HepG2 (cell line): Measurements from ENCODE around the gene FIS1. TPM values are rescaled to one million over a fixed set of nuclear protein-coding genes. Genes with fewer than 3 reads are reported as not detected.
A peak's percentile ranks its signal among the peaks of the same experiment; 100 is the strongest.
"Not testable (repeated sequence)": the region's sequence is repeated elsewhere in the genome, so short reads cannot be mapped to it uniquely, and the experiment has no call there.

Source experiments
- ATAC-seq: fragments of 200-7000 bp; cut with Tn5 transposase; 3 replicates; pipeline ENCODE4 v1.9.1; 2020; ENCODE audit warnings: mild to moderate bottlenecking, moderate library complexity
- BruUV-seq: library from RNA; stranded (reverse); fragments of 400-500 nt; replicated peaks from 2 replicates; lab custom pipeline; 2021; lab: Mats Ljungman, UMichigan
- CTCF ChIA-PET: fragments of 300-600 bp; formaldehyde crosslinking; extraction: SDS; loops from one replicate; lab custom pipeline; 2021; ENCODE audit warnings: low total read pairs, inconsistent platforms, low intra/inter-chr PET ratio; lab: Yijun Ruan, JAX
- POLR2A ChIA-PET: fragments of 350-600 bp; sonication (Branson Sonifier 250); formaldehyde crosslinking; loops from one replicate; lab custom pipeline; 2020; ENCODE audit warnings: antibody characterized with exemption, inconsistent platforms; lab: Yijun Ruan, JAX
- DNase-seq: peaks from one replicate; pipeline ENCODE4 v3.0.0-alpha.2; 2015; ENCODE audit warnings: low spot score
- FAIRE-seq: peaks from 3 replicates; lab custom pipeline; 2011; peaks lifted over from hg19 to GRCh38; lab: Jason Lieb, UNC
- H2AFZ ChIP-seq: one replicate; pipeline ENCODE4 v1.6.1; 2011; ENCODE audit warnings: low read length, inconsistent platforms
- H3K27ac ChIP-seq: fragments of 300-600 bp; 3 replicates; pipeline ENCODE4 v1.8.0; 2011; ENCODE audit warnings: mixed run types, mild to moderate bottlenecking, mixed read lengths, low read length, inconsistent platforms; ENCODE audit not compliant: insufficient read depth; ENCODE audit errors: extremely low read length
- H3K27me3 ChIP-seq, 2 experiments: fragments of 200-600 bp in 1 of 2; 2 replicates in 1 of 2; 3 replicates in 1 of 2; pipeline versions ENCODE4 v1.6.0 to v1.8.0; 2011; ENCODE audit warnings: low read length in 2 of 2, mild to moderate bottlenecking in 2 of 2, moderate library complexity in 2 of 2, inconsistent platforms in 1 of 2; ENCODE audit not compliant: insufficient read depth in 2 of 2, control insufficient read depth in 1 of 2
- H3K36me3 ChIP-seq, 2 experiments: fragments of 200-600 bp in 1 of 2; replicated peaks in 1 of 2; 2 replicates in 1 of 2; 3 replicates in 1 of 2; pipeline versions ENCODE4 v1.5.1 to v1.8.0; 2011; ENCODE audit warnings: low read length in 2 of 2, inconsistent platforms in 1 of 2; ENCODE audit not compliant: insufficient read depth in 2 of 2, control insufficient read depth in 1 of 2
- H3K4me1 ChIP-seq: 2 replicates; pipeline ENCODE4 v1.5.1; 2012; ENCODE audit warnings: low read length, inconsistent platforms; ENCODE audit not compliant: insufficient read depth
- H3K4me2 ChIP-seq: 2 replicates; pipeline ENCODE4 v1.6.0; 2011; ENCODE audit warnings: low read depth, low read length, inconsistent platforms
- H3K4me3 ChIP-seq, 3 experiments: fragments of 200-600 bp in 1 of 3; sonication (generic), shearing (Covaris generic) in 1 of 3; replicated peaks in 1 of 3; 2 replicates each; pipeline ENCODE4 v1.5.1; 2011 to 2016; ENCODE audit warnings: low read length in 3 of 3, inconsistent platforms in 2 of 3, low read depth in 2 of 3, mild to moderate bottlenecking in 2 of 3, control low read depth in 1 of 3, mixed read lengths in 1 of 3; ENCODE audit not compliant: insufficient read depth in 1 of 3
- H3K79me2 ChIP-seq: one replicate; pipeline ENCODE4 v1.6.1; 2011; ENCODE audit warnings: low read length, inconsistent platforms; ENCODE audit not compliant: insufficient read depth
- H3K9ac ChIP-seq: 2 replicates; pipeline ENCODE4 v1.6.0; 2011; ENCODE audit warnings: mild to moderate bottlenecking, low read depth, low read length, inconsistent platforms; ENCODE audit not compliant: insufficient read depth
- H3K9me3 ChIP-seq: 2 replicates; pipeline ENCODE4 v1.5.1; 2012; ENCODE audit warnings: mild to moderate bottlenecking, low read length
- H4K20me1 ChIP-seq: 2 replicates; pipeline ENCODE4 v1.6.0; 2011; ENCODE audit warnings: inconsistent platforms, mild to moderate bottlenecking, low read length, moderate library complexity; ENCODE audit not compliant: insufficient read depth
- FOXA1 ChIP-seq, 2 experiments: fragments of 450-650 bp in 1 of 2; sonication (generic) in 1 of 2; formaldehyde crosslinking in 1 of 2; IDR thresholded peaks; 2 replicates each; pipeline versions ENCODE4 v1.4.0 to v1.6.1; 2016 to 2020; ENCODE audit warnings: missing genetic modification reagents in 1 of 2
- FOXO1 ChIP-seq: sonication (generic); formaldehyde crosslinking; IDR thresholded peaks from 2 replicates; pipeline ENCODE4 v1.4.0; 2020; ENCODE audit warnings: missing genetic modification reagents
- PATZ1 ChIP-seq: sonication (generic); formaldehyde crosslinking; IDR thresholded peaks from 2 replicates; pipeline ENCODE4 v1.4.0; 2020; ENCODE audit warnings: missing genetic modification reagents
- ZNF770 ChIP-seq: sonication (generic); formaldehyde crosslinking; IDR thresholded peaks from 2 replicates; pipeline ENCODE4 v1.5.0; 2020; ENCODE audit warnings: mild to moderate bottlenecking, missing genetic modification reagents
- WGBS: methylation state at CpG from one replicate; pipeline ENCODE4 v1.1.6; 2017; ENCODE audit warnings: low lambda C conversion rate; 5-methylcytosine and 5-hydroxymethylcytosine counted together
- in situ Hi-C: cut with HindIII; loops from 2 replicates; pipeline ENCODE4 v1.10.0; 2017; ENCODE audit warnings: low pct_unique_long_range_greater_than_20kb; ENCODE audit not compliant: extremely low pct_ligation_motif_present
- intact Hi-C: fragments of 100-400 bp; cut with micrococcal nuclease; formaldehyde crosslinking; loops from one replicate; pipeline ENCODE4 v1.10.0; 2022; ENCODE audit not compliant: unreplicated experiment
- polyA plus RNA-seq, 8 experiments: library from polyadenylated mRNA; depleted of rRNA in 3 of 8; stranded (reverse) in 7 of 8; unstranded in 1 of 8; fragments of >200 nt; fragmentation: Illumina TruSeq in 4 of 8; extraction: Trizol in 4 of 8; gene quantifications; 2 replicates each; pipeline versions ENCODE4 v1.2.1 to v1.2.3, GENCODE V29; 2011 to 2016; ENCODE audit warnings: low read depth in 4 of 8, missing spikeins in 1 of 8, mixed read lengths in 1 of 8; ENCODE audit not compliant: insufficient read depth in 1 of 8
- total RNA-seq, 5 experiments: library from RNA; depleted of rRNA; stranded (reverse); fragments of >200 nt; fragmentation: Illumina TruSeq; extraction: Trizol; gene quantifications; 2 replicates each; pipeline ENCODE4 v1.2.3, GENCODE V29; 2016; ENCODE audit warnings: low read depth in 1 of 5
- TF ChIP-seq, protein P1 (sequence below): sonication (generic); formaldehyde crosslinking; IDR thresholded peaks from 2 replicates; pipeline ENCODE4 v1.5.1; 2020; ENCODE audit warnings: mild to moderate bottlenecking, missing genetic modification reagents, moderate library complexity

FIS1 gene
- total and polyA plus RNA-seq, 2 of the 13 experiments (the other 11 are each of a cell fraction or from before 2014, with no cell fraction given): 97.5 to 101 TPM

DNA sequence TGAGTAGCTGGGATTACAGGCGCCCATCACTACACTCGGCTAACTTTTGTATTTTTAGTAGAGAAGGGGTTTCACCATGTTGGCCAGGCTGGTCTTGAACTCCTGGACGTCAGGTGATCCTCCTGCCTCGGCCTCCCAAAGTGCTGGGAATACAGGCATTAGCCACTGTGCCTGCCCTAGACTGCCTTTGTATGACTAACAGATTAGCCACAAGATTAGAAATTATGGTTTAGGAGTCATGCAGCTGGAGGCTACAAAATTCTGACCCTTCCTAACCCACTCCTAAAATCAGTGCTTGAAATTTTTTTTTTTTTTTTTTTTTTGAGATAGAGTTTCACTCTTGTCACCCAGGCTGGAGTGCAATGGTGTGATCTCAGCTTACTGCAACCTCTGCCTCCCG, 47.7 kb upstream of the FIS1 start:
- H3K4me2 ChIP-seq, H3K9ac ChIP-seq, FAIRE-seq, H4K20me1 ChIP-seq, H3K79me2 ChIP-seq, intact Hi-C loops, H3K4me3 ChIP-seq, H3K36me3 ChIP-seq, H3K27ac ChIP-seq, ATAC-seq, CTCF ChIA-PET, H3K9me3 ChIP-seq, DNase-seq, POLR2A ChIA-PET, H2AFZ ChIP-seq, BruUV-seq: not testable (repeated sequence)
- H3K27me3 ChIP-seq: peaks cover 0 to 35% of the 10 kb centered on the region in 2 experiments; a peak in 2 of 5 replicates
- in situ Hi-C loops: loop anchor here (5.0 to 25.0 kb wide), 2 partner anchors 150 to 405 kb away; partner anchors contain the start of genes ACHE, SRRT and UFSP1
- 27% methylated on average over 5 of the region's 5 CpGs for WGBS
- peaks cover 17% of the 10 kb centered on the region for H3K4me1 ChIP-seq

DNA sequence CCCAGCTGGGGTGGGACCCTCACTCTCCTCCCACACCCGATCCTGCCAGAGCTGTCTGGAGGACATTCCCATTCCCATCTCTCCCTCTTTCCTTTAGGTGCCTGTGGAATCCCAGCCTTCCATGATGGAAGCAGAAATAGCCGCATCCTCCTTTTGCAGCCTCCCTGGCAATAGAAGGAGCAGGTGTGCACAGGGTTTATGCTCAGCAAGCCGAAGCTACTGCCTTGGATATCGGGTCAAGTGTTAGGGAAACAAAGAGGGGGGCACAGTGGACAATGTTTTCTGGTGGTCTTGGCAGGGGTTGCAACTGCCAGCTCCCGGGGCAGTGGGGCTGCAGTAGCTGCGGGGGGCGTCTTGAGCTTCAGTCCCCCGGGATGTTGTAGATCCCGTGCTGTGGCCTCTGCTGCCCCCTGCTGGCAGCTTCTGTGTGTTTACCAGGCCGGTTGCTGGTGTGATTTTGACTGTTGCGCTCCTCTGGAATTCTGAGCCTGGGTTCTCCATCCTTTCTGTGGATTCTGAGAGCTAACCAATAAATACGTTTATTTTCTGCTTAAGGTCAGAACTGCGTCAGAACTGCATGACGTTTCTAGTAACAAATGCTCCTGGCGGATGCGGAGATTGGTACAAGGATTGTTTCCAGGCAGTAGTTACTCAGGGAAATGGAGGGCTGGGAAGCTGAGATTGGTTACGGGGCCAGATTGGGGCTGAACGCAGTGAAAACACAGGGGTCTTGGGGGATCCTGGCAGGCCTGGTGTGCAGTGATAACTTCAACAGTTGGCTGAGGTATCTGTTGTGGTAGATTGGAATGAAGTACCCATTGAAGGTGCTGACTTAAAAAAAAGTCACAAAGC, 45.5 kb upstream of the FIS1 start:
- peaks cover 17% of the 10 kb centered on the region for H3K4me1 ChIP-seq
- H3K9me3 ChIP-seq; H3K9ac ChIP-seq; H3K79me2 ChIP-seq; H3K27ac ChIP-seq; BruUV-seq; H3K36me3 ChIP-seq; H4K20me1 ChIP-seq; H2AFZ ChIP-seq; intact Hi-C loops; TF ChIP-seq FOXA1 (IDR thresholded peaks at IDR 0.05): not testable (repeated sequence)
- POLR2A ChIA-PET: interaction anchor here (0.7 to 2.1 kb wide), 5 partner anchors 18 to 1309 kb away, joined by 3 to 16 read pairs (median 4); partner anchors contain the start of gene IFT22
- peaks cover 0 to 35% of the 10 kb centered on the region in 2 experiments; a peak in 2 of 5 replicates for H3K27me3 ChIP-seq
- H3K4me3 ChIP-seq: peak overlapping the region in 2 of 3 experiments; percentile 12 to 52; a peak in 2 of 6 replicates
- FAIRE-seq: peak; percentile 68
- ATAC-seq: peak; percentile 80
- H3K4me2 ChIP-seq: peak overlapping the region; percentile 71
- 11% methylated on average over 11 of the region's 18 CpGs for WGBS
- CTCF ChIA-PET: interaction anchor here (1.3 kb wide), 1 partner anchor 25 kb away, joined by 4 read pairs; no protein-coding TSS in a partner anchor
- in situ Hi-C loops: loop anchor here (5.0 to 25.0 kb wide), 2 partner anchors 148 to 403 kb away; partner anchors contain the start of genes ACHE, SRRT and UFSP1
- peak; percentile 10 for DNase-seq
- TF ChIP-seq ZNF770 (0 out of 2 replicates have a peak, but pooled peaks have one; percentile 24), PATZ1 (CRISPR knock-in tag) (0 out of 2 replicates have a peak, but pooled peaks have one; percentile 29), FOXO1 (CRISPR knock-in tag) (peak; percentile 50), FOXA1 (CRISPR knock-in tag; IDR thresholded peaks at IDR 0.05) (peak; percentile 12; the same call in 1 of the 2 replicates)
- TF ChIP-seq, protein P1, sequence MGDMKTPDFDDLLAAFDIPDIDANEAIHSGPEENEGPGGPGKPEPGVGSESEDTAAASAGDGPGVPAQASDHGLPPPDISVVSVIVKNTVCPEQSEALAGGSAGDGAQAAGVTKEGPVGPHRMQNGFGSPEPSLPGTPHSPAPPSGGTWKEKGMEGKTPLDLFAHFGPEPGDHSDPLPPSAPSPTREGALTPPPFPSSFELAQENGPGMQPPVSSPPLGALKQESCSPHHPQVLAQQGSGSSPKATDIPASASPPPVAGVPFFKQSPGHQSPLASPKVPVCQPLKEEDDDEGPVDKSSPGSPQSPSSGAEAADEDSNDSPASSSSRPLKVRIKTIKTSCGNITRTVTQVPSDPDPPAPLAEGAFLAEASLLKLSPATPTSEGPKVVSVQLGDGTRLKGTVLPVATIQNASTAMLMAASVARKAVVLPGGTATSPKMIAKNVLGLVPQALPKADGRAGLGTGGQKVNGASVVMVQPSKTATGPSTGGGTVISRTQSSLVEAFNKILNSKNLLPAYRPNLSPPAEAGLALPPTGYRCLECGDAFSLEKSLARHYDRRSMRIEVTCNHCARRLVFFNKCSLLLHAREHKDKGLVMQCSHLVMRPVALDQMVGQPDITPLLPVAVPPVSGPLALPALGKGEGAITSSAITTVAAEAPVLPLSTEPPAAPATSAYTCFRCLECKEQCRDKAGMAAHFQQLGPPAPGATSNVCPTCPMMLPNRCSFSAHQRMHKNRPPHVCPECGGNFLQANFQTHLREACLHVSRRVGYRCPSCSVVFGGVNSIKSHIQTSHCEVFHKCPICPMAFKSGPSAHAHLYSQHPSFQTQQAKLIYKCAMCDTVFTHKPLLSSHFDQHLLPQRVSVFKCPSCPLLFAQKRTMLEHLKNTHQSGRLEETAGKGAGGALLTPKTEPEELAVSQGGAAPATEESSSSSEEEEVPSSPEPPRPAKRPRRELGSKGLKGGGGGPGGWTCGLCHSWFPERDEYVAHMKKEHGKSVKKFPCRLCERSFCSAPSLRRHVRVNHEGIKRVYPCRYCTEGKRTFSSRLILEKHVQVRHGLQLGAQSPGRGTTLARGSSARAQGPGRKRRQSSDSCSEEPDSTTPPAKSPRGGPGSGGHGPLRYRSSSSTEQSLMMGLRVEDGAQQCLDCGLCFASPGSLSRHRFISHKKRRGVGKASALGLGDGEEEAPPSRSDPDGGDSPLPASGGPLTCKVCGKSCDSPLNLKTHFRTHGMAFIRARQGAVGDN (CRISPR knock-in tag): peak; percentile 21; the same call in 1 of the 2 replicates
